ENCODE measurements around the gene BTNL8.
"Not testable (repeated sequence)": the region's sequence is repeated elsewhere in the genome, so short reads cannot be mapped to it uniquely, and the experiment has no call there.

The BTNL8 gene

GRCh38 chr5:180874804-180875582 lies 24.0 kb upstream of the BTNL8 start:
- DNase-seq (ENCODE audit: low read depth), result no peak

- no peak for DNase-seq (ENCODE audit: low read depth)
Observed at GRCh38 chr5:180875860-180876426, 23.0 kb upstream of the BTNL8 start.

GRCh38 chr5:180885845-180886529 lies 13.0 kb upstream of the BTNL8 start:
- DNase-seq (ENCODE audit: low read depth), result not testable (repeated sequence)

GRCh38 chr5:180889381-180889780 lies 9.6 kb upstream of the BTNL8 start:
- DNase-seq (ENCODE audit: low read depth), result no peak

- DNase-seq (ENCODE audit: low read depth), result not testable (repeated sequence)
Observed at GRCh38 chr5:180895330-180895729, 3.6 kb upstream of the BTNL8 start.

- no peak for DNase-seq (ENCODE audit: low read depth)
Observed at GRCh38 chr5:180900178-180900577, 1.2 kb downstream of the BTNL8 start.

GRCh38 chr5:180901319-180902009 lies 2.5 kb downstream of the BTNL8 start:
- DNase-seq (ENCODE audit: low read depth), result no peak

- DNase-seq (ENCODE audit: low read depth), result no peak
Observed at GRCh38 chr5:180908400-180908799, 9.4 kb downstream of the BTNL8 start.

- DNase-seq (ENCODE audit: low read depth), result no peak
Observed at GRCh38 chr5:180908998-180909731, 10.2 kb downstream of the BTNL8 start.

GRCh38 chr5:180909782-180910181 lies 10.8 kb downstream of the BTNL8 start:
- DNase-seq (ENCODE audit: low read depth), result no peak

GRCh38 chr5:180910182-180910581 lies 11.2 kb downstream of the BTNL8 start:
- DNase-seq (ENCODE audit: low read depth), result no peak

GRCh38 chr5:180910735-180911134 lies 11.8 kb downstream of the BTNL8 start:
- no peak for DNase-seq (ENCODE audit: low read depth)

- no peak for DNase-seq (ENCODE audit: low read depth)
Observed at GRCh38 chr5:180914646-180915045, 15.7 kb downstream of the BTNL8 start.

- DNase-seq (ENCODE audit: low read depth), result no peak
Observed at GRCh38 chr5:180915924-180916323, 17.0 kb downstream of the BTNL8 start.

- DNase-seq (ENCODE audit: low read depth), result no peak
Observed at GRCh38 chr5:180918380-180918779, 19.4 kb downstream of the BTNL8 start.

GRCh38 chr5:180920710-180921109 lies 21.8 kb downstream of the BTNL8 start:
- DNase-seq (ENCODE audit: low read depth), result no peak

- no peak for DNase-seq (ENCODE audit: low read depth)
Observed at GRCh38 chr5:180922932-180923331, 24.0 kb downstream of the BTNL8 start.

- DNase-seq (ENCODE audit: low read depth), result no peak
Observed at GRCh38 chr5:180932660-180933059, 33.7 kb downstream of the BTNL8 start.

- no peak for DNase-seq (ENCODE audit: low read depth)
Observed at GRCh38 chr5:180935203-180935602, 36.2 kb downstream of the BTNL8 start.

GRCh38 chr5:180938294-180938693 lies 39.3 kb downstream of the BTNL8 start:
- DNase-seq (ENCODE audit: low read depth), result no peak

GRCh38 chr5:180950291-180950949 lies 51.5 kb downstream of the BTNL8 start:
- no peak for DNase-seq (ENCODE audit: low read depth)

All from GM04503 (cell line).